Measurements from ENCODE around the gene OSBPL1A. TPM values are rescaled to one million over a fixed set of nuclear protein-coding genes. Genes with fewer than 3 reads are reported as not detected.
A peak's percentile ranks its signal among the peaks of the same experiment; 100 is the strongest.

Gene OSBPL1A
- total RNA-seq, 4 donors from 2014 or later = 52.9 to 67.6 (median 59.0) TPM

- no peak overlapping the region for H3K4me3 ChIP-seq
- TF ChIP-seq CTCF (IDR thresholded peaks at IDR 0.05) (no peak), POLR2A (IDR thresholded peaks at IDR 0.05) (no peak)
- no peaks in the 10 kb centered on the region for H3K9me3 ChIP-seq
- H3K27me3 ChIP-seq = no peaks in the 10 kb centered on the region
- DNase-seq = no peak
- peaks cover 0 to 16% (median 0%) of the 10 kb centered on the region in 3 donors for H3K36me3 ChIP-seq
- H3K27ac ChIP-seq = no peak overlapping the region
- no peaks in the 10 kb centered on the region for H3K4me1 ChIP-seq
These were observed 269.9 kb downstream of the OSBPL1A start for GRCh38 chr18:24127735-24128134.

GRCh38 chr18:24126155-24126961 is 271.3 kb downstream of the OSBPL1A start:
- no peak for TF ChIP-seq CTCF (IDR thresholded peaks at IDR 0.05)
- TF ChIP-seq POLR2A (IDR thresholded peaks at IDR 0.05) = no peak
- no peak for DNase-seq

GRCh38 chr18:24121625-24122024 is 276.0 kb downstream of the OSBPL1A start:
- Histone ChIP-seq H3K4me1 (no peaks in the 10 kb centered on the region), H3K9me3 (no peaks in the 10 kb centered on the region), H3K27me3 (no peaks in the 10 kb centered on the region), H3K36me3 (peaks cover 0 to 11% (median 0%) of the 10 kb centered on the region in 3 donors), H3K4me3 (no peak overlapping the region), H3K27ac (no peak overlapping the region)
- TF ChIP-seq CTCF (IDR thresholded peaks at IDR 0.05) (no peak), POLR2A (IDR thresholded peaks at IDR 0.05) (no peak)
- DNase-seq = no peak

More at GRCh38 chr18:24126155-24126961, 271.3 kb downstream of the OSBPL1A start:
- Histone ChIP-seq H3K27ac (no peak overlapping the region), H3K4me3 (no peak overlapping the region), H3K36me3 (peaks cover 0 to 16% (median 0%) of the 10 kb centered on the region in 3 donors), H3K4me1 (no peaks in the 10 kb centered on the region), H3K9me3 (no peaks in the 10 kb centered on the region), H3K27me3 (no peaks in the 10 kb centered on the region)

- no peaks in the 10 kb centered on the region for H3K9me3 ChIP-seq
- peaks cover 0 to 14% (median 0%) of the 10 kb centered on the region in 3 donors for H3K36me3 ChIP-seq
- no peaks in the 10 kb centered on the region for H3K4me1 ChIP-seq
- no peak for DNase-seq
- no peak overlapping the region for H3K27ac ChIP-seq
- H3K27me3 ChIP-seq = no peaks in the 10 kb centered on the region
- TF ChIP-seq POLR2A (IDR thresholded peaks at IDR 0.05) = no peak
- no peak for TF ChIP-seq CTCF (IDR thresholded peaks at IDR 0.05)
- H3K4me3 ChIP-seq = no peak overlapping the region
These were observed 276.9 kb downstream of the OSBPL1A start for GRCh38 chr18:24120676-24121075.

GRCh38 chr18:24118750-24119577 is 278.7 kb downstream of the OSBPL1A start:
- no peaks in the 10 kb centered on the region for H3K9me3 ChIP-seq
- H3K36me3 ChIP-seq = peaks cover 0 to 14% (median 0%) of the 10 kb centered on the region in 3 donors
- no peaks in the 10 kb centered on the region for H3K27me3 ChIP-seq
- no peaks in the 10 kb centered on the region for H3K4me1 ChIP-seq
- H3K27ac ChIP-seq = no peak overlapping the region
- peak; percentile 67 to 93 (median 82) for DNase-seq
- no peak overlapping the region for H3K4me3 ChIP-seq
- peak; percentile 84 to 96 (median 94) for TF ChIP-seq CTCF (IDR thresholded peaks at IDR 0.05)
- TF ChIP-seq POLR2A (IDR thresholded peaks at IDR 0.05) = no peak

Measured in Peyer's patch (tissue), 4 donors.